Measurements from ENCODE around the gene PRR7.

Gene PRR7

DNA sequence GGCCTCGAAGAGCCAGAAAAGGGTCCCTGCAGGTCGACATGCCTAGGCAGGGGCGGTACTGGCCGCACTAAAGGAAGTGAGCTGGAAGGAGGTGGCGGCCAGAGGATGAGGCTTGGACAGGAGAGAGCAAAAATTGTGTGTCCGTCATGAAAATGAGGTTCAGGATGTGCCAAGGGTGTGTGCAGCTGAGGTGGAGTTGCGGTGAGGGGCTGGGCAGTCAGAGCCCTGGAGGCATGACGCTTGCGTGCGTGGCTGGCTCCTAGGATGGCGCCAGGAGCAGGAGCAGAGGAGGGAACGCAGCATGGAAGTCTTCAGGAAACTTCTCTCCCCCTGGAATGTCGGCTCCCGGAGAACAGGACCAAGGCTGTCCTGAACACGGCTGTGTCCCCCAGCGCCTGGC lies 56.3 kb downstream of the PRR7 start:
- no peak for DNase-seq

DNA sequence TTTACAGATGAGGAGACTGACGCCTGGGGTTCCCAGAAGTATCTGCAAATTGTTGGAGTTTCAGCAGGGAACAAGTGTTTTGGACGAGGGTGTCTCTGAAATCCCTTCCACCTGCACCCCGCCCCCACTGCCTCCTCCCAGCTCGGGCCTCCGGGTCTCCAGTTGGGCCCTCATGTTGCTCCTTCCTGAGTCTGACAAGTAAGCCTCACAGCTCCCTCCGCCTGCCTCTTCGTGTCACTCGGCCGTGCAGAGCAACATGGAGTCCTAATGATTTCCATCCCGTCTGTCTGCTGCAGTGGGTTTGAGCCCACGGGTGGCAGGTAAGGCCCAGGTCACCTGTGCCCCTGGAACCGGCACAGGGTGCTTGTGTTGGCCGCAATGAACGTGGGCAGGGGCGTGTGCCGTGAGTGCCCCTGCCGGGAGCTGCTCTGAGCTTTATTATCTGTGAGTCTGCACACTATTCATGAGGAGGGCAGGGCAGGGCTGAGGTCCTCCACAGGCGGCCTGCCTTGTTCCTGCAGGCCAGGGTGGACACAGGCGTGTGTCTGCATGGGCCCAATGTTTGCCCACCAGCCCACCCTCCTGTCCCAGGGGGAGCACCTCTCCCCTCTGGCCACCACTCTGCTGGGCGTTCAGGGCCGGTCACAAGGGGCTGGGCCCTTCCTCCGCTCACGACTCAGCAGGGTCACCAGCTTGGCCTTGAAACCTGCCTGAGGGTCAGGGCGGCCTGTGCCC lies 56.9 kb downstream of the PRR7 start:
- DNase-seq, result no peak

DNA sequence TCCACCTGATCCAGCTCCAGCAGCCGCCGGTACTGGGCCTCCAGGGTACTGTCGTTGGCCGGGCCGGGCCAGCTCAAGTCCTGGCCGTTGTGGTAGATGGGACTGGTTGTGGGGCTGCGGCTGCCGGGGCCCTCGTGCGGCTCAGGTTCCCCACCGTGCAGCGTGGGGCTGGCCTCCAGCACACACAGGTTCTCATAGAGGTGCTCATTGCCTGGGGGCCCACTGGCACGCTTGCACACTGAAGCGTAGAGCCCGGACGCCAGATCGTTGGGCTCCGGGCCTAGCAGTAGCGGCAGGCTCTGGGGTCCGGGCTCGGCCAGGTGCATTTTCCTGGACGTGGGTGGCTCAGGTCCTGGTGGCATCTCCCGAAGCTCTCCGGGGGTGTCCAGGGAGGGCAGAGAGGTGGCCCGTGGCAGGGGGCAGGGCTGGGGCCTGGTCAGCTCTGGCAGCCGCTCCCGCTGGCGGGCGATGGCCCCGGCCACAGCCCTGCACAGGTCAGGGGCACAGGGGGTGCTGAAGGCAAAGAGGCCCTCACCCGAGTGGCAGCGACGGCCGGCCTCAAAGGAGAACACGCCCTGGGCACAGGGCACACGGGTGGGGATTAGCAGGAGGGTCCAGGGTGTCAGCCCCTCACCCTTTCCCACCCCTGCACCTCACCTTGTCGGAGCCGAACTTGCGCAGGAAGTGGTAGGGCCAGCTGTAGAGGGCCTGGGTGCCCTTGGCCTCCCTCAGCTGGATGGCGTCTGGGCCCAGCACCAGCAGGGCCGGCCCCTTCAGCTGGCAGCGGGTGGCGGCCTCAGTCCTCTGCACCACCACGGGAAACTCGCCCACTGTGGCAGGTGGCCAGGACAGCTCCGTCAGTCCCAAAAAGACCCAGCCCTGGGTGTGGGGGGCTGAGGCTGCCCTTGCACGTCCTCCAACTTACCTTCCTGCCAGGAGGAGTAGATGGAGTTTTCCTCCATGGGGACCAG lies 57.8 kb downstream of the PRR7 start:
- DNase-seq, result no peak

GRCh38 chr5:177505075-177505474 lies 58.5 kb downstream of the PRR7 start:
- no peak for DNase-seq

All from midbrain (tissue), 1 donor.